IPS DF 4.7 (cell line): ENCODE results near the gene VPS26A.
"Not testable (repeated sequence)": the region's sequence is repeated elsewhere in the genome, so short reads cannot be mapped to it uniquely, and the experiment has no call there.

ENCODE experiments used
- DNase-seq: peaks from one replicate; pipeline ENCODE4 v3.0.0-alpha.2; 2013; ENCODE audit warnings: low spot score; ENCODE audit errors: extremely low read depth

VPS26A gene

DNA sequence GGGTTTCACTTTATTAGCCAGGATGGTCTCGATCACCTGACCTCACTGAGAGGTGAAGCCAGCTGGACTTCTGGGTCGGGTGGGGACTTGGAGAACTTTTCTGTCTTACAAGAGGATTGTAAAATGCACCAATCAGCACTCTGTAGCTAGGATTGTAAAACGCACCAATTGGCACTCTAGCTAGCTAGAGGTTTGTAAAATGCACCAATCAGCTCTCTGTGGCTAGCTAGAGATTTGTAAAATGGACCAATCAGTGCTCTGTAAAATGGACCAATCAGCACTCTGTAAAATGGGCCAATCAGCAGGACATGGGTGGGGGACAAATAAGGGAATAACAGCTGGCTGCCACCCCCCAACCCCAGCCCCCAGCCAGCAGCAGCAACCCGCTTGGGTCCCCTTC is 51.3 kb downstream of the VPS26A start:
- DNase-seq = not testable (repeated sequence)

DNA sequence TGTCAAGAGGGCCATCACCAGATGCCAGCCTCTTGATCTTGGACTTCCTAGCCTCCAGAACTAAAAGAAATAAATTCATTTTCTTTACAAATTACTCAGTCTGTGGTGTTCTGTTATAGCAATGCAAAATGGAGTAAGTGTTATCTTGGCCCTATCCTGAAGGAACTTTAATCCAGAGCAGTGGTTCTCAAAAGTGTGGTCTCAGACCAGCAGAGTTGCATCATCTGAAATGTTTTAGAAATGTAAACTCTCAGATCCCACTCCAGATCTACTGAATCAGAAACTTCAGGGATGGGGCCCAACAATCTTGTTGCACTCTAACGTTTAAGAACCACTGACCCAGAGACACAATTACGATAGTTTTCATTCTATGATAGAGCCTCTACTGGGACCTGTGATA is 52.8 kb downstream of the VPS26A start:
- no peak for DNase-seq

DNA sequence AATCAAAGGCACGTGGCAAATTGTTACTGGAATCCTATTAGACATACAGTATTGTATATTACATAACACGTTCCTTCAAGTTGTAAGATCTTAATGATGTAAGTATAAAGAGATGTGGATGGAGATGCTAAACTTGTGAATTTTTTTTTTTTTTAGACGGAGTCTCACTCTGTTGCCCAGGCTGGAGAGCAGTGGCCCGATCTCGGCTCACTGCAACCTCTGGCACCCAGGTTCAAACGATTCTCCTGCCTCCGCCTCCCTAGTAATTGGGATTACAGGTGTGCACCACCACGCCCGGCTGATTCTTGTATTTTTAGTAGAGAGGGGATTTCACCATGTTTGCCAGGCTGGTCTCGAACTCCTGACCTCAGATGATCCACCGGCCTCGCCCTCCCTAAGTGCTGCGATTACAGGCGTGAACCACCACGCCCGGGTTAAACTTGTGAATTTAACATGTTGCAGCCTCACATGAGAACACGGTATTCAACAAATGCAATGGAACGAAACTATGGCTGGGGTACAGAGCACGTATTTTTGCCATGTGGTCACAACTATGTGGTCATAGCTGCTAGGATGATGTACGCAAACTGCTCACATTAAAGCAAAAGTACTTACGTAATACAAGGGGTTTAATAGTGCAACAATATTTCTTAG is 55.2 kb downstream of the VPS26A start:
- no peak for DNase-seq

DNA sequence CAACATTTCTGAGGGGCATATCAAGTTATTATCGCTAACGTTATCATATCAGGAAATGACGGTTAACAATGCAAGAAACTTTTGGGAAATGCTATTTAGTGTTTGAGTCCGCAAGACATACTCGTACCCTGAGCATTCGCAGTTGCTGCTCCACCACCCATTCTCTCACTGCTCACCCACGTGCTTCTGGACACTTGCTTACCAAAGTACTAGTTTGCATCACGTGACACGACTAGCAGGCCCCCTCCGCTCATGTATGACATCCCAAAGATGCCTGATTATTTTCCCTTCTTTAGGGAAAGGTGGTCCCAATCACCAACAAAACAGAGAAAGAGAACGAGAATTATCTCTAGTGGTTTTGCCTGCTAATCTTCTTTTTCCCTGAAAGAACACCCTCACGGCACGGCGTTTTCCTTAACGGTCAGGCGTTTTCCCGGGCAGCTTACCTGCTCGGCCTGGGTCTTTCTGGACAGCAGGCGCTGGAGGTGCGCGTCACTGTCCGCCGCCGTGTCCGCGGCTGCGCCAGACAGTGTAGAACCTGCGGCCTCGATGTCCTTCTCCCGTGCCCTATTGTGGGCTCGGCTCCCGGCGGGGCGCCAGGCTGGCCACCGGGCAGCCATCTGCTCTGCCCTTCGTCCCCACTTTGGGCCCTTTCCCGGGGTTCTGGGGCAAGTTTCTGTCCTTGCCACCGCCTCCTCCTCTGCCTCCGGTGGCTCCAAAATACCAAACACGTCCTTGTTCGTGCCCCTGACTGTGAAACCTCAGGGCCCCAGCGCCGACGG is 56.0 kb downstream of the VPS26A start, which contains the start of gene SUPV3L1:
SUPV3L1 (plus strand) TSS at position 492 of the 782 bp plus-strand sequence; CDS start at position 550, 58 bp downstream.
- DNase-seq = peak; percentile 79

DNA sequence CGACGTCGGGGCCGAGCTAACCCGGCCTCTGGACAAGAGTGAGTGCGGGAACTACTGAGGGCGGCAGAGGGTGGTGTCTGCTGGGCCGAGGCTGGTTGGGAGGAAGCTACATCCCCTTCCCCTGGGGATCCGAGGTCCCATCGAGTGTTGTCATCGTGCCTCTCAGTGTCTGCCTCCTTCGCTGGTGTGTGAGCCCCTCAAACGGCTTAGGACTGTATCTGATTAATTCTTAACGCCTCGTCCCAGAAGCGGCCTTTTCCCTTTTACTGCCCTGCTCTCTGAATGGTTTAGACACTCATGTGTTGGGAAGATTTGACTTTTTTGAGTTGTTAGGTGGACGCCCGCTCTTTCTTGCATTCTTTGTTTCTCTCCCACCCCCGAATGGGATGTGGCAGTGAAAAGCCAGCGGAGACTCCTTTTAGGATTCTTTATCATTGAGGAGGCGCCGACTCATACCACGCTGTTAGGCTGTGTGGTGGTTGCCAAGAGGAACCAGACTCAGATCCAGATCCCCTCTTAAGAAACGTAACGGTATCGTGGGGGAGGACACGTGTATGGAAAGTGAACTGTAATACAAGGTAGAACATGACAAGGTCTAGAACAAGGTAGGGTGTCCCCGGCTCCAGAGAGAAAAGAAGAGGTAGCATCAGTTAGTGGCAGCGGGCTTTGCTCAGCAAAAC is 56.7 kb downstream of the VPS26A start:
- no peak for DNase-seq

DNA sequence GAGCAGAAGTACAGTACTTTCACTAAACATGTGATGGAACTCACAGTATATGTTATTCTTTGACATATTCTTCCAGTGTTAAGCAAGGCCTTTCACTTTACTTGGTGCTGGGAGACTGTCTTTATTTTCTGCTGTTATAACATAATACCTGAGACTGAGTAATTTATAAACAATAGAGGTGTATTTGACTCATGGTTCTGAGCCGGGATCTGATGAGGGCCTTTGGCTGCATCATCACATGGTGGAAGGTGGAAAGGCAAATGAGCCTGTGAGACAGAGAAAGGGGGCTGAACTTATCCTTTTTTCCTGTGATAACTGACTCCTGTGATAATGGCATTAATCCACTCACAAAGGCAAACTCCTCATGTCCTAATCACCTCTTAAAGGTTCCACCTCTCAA is 57.5 kb downstream of the VPS26A start:
- DNase-seq = no peak

DNA sequence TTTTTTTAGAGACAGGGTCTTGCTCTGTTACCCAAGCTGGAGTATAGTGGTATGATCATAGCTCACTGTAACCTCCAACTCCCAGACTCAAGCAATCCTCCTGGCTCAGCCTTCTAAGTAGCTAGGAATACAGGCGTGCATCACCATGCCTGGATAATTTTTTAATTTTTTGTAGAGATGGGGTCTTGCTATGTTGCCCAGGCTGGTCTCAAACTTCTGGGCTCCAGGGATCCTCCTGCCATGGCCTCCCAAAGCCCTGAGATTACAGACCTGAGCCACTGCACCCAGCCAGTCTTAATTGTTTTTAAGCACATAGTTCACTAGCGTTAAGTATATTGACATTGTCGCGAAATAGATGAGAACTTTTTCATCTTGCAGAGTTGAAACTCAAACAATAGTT is 58.0 kb downstream of the VPS26A start:
- no peak for DNase-seq

DNA sequence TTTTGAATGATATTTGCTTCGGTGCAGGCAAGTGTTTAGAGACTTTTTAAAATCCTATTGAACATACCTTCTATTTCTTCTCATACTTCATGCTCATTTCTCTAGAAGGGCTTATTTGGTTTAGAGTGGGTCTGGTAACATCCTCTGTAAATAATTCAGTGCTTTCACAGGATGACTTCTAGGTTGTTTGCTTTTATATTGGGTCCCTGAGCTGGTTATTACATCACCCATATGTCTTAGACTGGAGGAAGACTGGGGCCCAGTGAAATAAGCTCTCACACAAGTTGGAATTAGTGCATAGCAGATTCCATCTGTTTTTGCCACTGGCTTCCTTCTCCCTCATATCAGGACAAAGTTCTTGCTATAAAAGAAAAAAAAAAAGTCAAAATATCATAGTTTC is 62.5 kb downstream of the VPS26A start:
- no peak for DNase-seq

DNA sequence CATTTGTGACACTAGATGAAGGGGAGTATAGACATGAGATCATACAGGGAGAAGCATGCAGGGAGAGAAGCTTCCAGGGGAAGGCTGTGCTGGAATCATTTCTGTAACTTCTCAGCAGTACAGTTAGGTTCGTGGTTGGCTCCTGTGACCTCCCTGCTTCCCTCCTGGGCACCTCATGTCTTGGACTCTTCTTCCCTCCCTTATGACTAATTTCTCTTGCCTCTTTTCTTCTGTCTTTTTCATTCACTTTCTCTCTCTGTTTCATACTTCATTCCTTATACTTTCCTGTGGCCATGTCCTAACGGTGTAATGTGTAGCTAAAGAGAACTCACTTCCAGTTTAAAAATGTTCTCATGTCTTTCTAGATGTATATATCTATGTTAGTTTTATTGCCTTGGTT is 77.1 kb downstream of the VPS26A start:
- no peak for DNase-seq

DNA sequence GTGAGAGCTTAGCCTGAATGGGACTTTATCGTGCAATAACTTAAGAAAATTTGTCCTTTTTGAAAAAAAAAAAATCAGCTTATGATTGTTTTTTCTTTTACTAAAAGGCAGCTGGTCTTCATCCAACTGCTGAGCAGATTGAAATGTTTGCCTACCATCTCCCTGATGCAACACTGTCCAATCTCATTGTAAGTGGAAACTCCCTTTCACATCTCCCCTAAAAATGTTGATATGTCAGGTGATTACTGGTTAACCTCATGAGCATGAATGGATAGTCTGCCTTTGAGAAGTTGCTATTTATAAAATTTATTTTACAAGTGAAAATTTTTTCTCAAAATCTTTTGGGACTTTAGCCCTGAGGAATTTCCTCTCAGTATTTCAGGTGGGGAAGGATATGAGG is 78.4 kb downstream of the VPS26A start:
- DNase-seq = no peak

DNA sequence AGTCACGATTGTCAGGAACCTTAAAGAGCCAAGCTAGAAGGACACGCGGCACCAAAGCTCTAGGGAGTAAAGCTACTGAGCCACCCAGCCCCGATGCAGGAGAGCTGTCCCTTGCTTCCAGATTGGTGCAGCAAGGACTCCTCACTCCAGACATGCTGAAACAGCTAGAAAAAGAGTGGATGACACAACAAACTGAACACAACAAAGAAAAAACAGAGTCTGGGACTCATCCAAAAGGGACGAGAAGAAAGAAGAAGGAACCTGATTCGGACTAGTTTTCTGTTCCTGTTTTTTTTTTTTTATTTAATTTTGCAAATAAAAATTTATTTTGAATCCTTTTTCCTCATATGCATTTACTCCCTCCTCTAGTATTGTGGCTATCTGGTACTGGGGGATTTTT is 84.8 kb downstream of the VPS26A start:
- DNase-seq = no peak

DNA sequence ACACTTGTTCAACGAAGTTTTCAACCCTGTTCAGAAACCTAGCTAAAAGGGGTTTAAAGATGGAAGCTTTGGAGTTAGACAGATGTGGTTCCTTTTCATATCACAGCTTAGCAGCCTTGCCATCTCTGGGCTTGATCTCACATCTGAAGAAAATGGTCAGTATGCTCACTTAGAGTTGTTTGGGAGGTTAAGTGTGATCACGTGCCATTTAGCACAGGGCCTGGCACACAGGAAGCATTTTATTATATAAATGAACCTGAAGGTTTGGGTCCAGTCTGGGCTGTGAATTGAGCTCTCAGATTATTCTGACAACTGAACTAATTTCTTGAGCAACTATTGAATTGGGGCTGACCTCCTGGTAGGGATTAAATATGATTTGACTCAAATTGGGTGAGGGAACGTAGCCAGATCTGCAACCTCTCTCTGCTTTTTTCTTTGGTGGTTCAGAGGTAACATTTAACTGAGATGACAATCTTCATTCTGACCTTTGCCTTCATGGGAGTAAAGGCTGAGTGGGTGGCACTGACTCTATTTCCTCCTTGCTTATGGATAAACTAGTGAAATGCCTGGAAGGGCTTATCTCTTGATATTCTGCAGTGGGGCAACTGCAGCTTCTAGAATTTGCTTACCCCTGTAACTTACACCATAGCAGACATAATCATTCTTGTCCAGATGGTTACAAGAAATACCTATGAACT is 86.0 kb downstream of the VPS26A start:
- DNase-seq = no peak

DNA sequence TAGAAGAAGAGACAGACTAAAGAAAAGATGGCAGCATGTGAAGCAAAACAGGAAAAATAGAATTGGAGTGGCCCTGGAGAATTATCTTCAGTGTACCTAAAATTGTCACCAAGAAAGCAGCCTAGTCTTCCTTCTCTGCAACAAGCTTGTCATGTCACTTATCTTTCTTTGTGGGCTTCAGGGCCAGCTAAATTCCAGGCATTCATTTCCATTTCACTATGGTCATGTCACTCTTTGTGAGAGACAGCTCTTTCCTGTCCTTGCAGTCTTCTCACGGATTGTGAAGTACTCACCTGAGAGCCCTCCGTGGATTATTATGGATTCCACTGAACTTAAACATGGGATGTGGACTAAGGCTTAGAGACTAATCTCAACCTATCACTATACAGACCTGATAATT is 87.1 kb downstream of the VPS26A start:
- no peak for DNase-seq

DNA sequence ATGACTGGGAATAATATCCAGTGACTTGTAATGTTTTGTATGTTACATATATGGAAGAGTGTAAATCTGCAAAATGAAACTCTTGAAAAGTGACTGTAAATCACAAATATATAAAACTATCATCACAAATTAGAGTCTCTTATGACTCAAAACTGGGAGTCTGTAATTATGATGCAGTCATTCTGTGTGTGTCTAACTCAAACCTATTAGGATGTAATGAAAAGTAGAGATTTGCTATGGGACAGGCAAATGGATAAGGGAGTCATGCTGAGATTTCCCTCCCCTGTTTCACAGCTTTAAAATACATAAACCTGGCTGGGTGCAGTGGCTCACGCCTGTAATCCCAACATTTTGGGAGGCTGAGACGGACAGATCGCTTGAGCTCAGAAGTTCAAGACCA is 87.5 kb downstream of the VPS26A start:
- no peak for DNase-seq

DNA sequence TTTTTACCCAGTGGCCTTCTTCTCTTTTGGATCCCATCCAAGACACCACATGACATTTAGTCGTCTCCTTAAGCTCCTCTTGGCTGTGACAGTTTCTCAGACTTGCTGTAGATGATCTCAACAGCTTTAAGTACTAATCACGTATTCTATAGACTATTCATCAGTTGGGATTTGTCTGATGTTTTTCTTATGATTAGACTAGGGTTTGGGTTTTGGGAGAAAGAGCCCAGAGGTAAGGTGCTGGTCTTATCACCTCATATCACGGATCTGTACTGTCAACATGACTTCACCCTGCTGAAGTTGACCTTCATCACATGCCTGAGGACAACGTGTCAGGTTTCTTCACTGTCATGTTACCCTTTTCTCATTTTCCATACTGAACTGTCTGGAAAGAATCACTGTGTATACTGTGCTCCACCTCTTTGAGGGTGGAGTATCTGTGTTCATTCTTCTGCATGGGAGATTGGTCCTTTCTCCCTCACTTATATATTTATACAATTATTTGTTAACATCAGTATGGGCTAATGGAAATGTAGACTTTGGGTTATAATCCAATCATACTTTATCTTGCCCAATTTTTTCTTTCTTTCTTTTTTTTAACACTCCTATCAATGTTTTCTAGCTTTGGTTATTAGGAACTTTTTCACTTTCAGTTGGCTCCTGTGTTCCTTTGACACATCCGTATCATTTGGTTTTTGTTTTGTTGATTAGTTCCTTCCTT is 89.8 kb downstream of the VPS26A start:
- DNase-seq = no peak

DNA sequence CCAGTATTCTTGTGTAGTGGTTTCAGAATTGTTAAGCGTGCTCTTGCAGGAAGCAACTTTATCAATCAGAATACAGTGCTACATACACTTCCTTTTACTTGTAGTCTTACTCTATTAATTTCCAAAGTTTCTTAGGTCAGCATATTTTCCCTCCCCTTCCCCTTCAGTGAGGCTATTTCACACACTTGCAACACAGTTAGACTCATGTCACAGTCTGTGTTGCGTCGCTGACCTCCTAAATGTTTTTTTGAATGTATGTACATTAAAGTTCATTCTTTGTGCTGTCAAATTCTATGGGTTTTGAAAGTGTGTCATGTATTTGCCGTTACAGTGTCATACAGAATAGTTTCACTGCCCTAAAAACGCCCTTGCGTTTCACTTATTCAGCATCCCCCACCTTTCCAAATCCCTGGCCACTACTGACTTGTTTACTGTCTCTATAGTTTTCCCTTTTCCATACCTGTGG is 90.7 kb downstream of the VPS26A start:
- no peak for DNase-seq

DNA sequence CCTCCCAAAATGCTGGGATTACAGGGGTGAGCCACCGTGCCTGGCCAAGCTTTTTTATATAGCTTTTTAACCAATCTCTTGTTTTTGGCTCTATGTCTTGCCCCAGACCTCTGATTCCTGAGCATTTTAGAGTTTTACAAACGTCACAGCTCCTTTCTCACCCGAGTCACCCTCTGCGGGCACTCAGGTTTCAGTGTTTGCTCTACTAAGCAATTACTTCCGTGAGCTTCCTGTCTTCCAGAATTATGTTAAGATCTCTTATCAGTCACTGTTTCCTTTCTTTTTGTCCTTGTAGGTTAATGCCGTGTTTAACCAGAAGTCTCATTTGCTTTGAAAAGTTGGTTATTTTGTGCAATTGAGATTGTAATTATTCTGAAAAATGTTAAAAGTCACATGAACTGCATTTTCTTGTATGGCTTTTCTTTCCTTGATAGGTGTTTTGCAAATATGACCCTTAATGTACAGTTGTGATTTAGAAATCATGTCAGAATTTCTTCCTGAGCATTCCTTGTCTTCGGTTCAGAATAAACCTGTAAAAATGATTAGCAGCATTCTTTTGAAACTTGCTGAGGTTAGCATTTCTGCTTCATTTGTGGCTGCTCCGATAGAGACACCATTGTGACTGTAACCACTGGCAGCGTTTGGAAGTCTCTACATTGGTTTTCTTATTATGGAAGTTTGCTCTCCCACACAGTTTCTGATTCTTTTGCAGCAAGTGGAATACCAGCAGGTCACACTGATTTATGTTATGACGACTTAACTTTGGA is 91.6 kb downstream of the VPS26A start:
- no peak for DNase-seq

DNA sequence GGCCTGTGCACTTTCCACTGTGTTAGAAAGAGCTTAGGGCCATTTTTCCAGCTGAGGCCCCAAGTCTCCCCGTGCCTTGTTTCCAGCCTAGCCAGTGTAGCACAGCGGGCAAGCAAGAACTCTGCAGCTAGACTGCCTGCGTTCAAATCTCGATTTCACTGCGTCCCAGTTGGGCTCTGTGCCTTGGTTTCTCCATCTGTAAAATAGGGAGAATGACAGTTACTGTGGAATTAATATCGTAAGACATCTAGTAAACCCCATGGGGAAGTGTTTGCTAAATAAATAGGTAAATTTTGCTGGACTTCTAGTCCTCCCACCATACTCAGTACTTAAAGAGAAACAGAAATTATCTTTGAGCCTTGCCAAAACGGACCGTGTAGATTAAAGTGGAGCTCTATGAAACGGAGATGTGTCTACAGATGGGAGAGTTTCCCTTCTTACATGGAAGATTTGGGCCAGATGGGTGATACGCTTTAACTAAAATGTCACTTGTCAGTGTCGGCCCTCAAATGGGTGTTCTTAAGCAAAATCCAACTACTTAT is 92.7 kb downstream of the VPS26A start:
- DNase-seq = no peak

DNA sequence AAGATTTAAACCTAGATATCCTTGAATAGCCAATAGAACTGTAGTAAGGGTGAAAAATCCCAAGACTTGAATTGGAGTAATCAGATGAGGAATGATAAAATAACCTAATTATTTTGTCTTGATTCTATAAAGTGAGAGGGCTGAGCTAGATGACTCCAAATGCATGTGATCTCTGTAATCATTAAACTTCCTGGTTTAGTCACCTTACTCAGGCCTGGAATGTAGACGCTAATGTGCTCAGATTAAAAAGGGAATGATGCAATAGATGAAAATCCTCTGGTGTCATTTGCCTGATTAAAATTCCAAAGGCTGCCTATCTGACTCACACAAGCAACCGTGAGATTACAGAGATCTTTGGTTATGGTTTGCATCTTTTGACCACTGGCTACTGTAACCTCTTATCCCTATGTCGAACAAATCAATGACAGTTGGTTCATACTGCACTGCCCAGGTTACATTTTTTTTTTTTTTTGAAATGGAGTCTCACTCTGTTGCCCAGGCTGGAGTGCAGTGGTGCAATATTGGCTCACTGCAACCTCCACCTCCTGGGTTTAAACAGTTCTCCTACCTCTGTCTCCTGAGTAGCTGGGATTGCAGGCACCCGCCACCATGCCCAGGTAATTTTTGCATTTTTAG is 93.3 kb downstream of the VPS26A start:
- DNase-seq = no peak

DNA sequence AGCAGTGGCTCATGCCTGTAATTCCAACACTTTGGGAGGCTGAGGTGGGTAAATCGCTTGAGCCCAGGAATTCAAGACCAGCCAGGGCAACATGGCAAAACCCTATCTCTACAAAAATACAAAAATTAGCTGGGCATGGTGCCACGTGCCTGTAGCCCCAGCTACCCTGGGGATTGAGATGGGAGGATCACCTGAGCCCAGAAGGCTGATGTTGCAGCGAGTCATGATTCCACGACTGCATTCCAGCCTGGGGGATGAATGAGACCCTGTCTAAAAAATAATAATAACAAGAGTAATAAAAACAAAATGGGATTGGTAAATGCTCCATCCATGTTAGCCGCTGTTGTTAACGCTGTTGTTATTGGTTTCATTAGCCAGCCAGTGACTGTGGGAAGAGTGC is 94.9 kb downstream of the VPS26A start:
- no peak for DNase-seq
